Measurements from ENCODE around the gene BIRC3.
"Not testable (repeated sequence)": the region's sequence is repeated elsewhere in the genome, so short reads cannot be mapped to it uniquely, and the experiment has no call there.

Gene BIRC3

DNA sequence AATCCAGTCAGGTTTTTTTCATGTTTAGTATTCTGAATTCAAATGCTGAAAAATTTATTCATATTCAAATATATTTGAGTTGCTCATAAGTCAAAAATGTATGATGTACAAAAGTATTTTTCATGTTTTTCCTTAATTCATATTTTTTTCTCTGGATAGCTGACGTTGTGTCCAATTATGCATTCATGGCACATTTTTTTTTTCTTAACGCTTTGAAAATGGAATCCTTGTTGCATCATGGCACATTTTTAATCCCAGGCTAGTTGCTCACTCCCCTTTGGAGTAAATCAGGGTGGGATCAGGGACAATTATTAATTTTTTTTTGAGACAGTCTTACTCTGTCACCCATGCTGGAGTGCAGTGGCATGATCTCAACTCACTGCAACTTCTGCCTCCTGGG, 14.1 kb downstream of the BIRC3 start:
- no peaks in the 10 kb centered on the region for H3K9me2 ChIP-seq (ENCODE audit: low read depth, low read length)
- no peaks in the 10 kb centered on the region for H3K27me3 ChIP-seq (ENCODE audit: insufficient read depth, low read length)
- no peak overlapping the region for H3K4me2 ChIP-seq (ENCODE audit: low read length)
- no peaks in the 10 kb centered on the region for H3F3A ChIP-seq (ENCODE audit: insufficient read depth, low read length)
- no peaks in the 10 kb centered on the region; the same call in 1 of the 2 replicates for H4K20me1 ChIP-seq (ENCODE audit: insufficient read depth, low read length)
- H3K9me3 ChIP-seq (ENCODE audit: low read length) = no peaks in the 10 kb centered on the region
- no peak overlapping the region for H3K27ac ChIP-seq (ENCODE audit: low read depth, low read length, poor library complexity, severe bottlenecking)
- no peak for TF ChIP-seq EZH2 (IDR thresholded peaks at IDR 0.05; ENCODE audit: borderline replicate concordance, low read length)
- TF ChIP-seq CTCF (IDR thresholded peaks at IDR 0.05; ENCODE audit: low read length) = no peak
- H3K36me3 ChIP-seq (ENCODE audit: insufficient read depth, low read length) = peaks cover 93% of the 10 kb centered on the region
- H3K4me3 ChIP-seq (ENCODE audit: low read depth, low read length, poor library complexity, severe bottlenecking) = no peak overlapping the region
- no peak overlapping the region for H2AFZ ChIP-seq (ENCODE audit: low read length)
- H3K4me1 ChIP-seq (ENCODE audit: insufficient read depth, low read length, severe bottlenecking) = no peaks in the 10 kb centered on the region
- H3K79me2 ChIP-seq (ENCODE audit: insufficient read depth, low read length) = no peaks in the 10 kb centered on the region
- no peak overlapping the region for H3K9ac ChIP-seq (ENCODE audit: low read length)

- TF ChIP-seq CTCF (IDR thresholded peaks at IDR 0.05; ENCODE audit: low read length) (no peak), EZH2 (IDR thresholded peaks at IDR 0.05; ENCODE audit: borderline replicate concordance, low read length) (no peak)
- Histone ChIP-seq H3K36me3 (ENCODE audit: insufficient read depth, low read length) (peaks cover 92% of the 10 kb centered on the region), H4K20me1 (ENCODE audit: insufficient read depth, low read length) (no peaks in the 10 kb centered on the region; the same call in 1 of the 2 replicates), H3K4me1 (ENCODE audit: insufficient read depth, low read length, severe bottlenecking) (no peaks in the 10 kb centered on the region), H3K4me2 (ENCODE audit: low read length) (no peak overlapping the region), H3K9me3 (ENCODE audit: low read length) (no peaks in the 10 kb centered on the region), H3K9me2 (ENCODE audit: low read depth, low read length) (no peaks in the 10 kb centered on the region), H3F3A (ENCODE audit: insufficient read depth, low read length) (no peaks in the 10 kb centered on the region; the same call in 1 of the 2 replicates), H2AFZ (ENCODE audit: low read length) (no peak overlapping the region), H3K4me3 (ENCODE audit: low read depth, low read length, poor library complexity, severe bottlenecking) (no peak overlapping the region), H3K27ac (ENCODE audit: low read depth, low read length, poor library complexity, severe bottlenecking) (no peak overlapping the region), H3K79me2 (ENCODE audit: insufficient read depth, low read length) (no peaks in the 10 kb centered on the region), H3K9ac (ENCODE audit: low read length) (no peak overlapping the region), H3K27me3 (ENCODE audit: insufficient read depth, low read length) (no peaks in the 10 kb centered on the region)
Observed at GRCh38 chr11:102332611-102332994, 15.3 kb downstream of the BIRC3 start.

GRCh38 chr11:102338479-102339010, 21.3 kb downstream of the BIRC3 start:
- H3K9me2 ChIP-seq (ENCODE audit: low read depth, low read length) = no peaks in the 10 kb centered on the region
- H3K27me3 ChIP-seq (ENCODE audit: insufficient read depth, low read length) = no peaks in the 10 kb centered on the region
- H3K9me3 ChIP-seq (ENCODE audit: low read length) = no peaks in the 10 kb centered on the region
- H3K27ac ChIP-seq (ENCODE audit: low read depth, low read length, poor library complexity, severe bottlenecking) = no peak overlapping the region
- peaks cover 9% of the 10 kb centered on the region for H3K4me1 ChIP-seq (ENCODE audit: insufficient read depth, low read length, severe bottlenecking)
- H3K4me3 ChIP-seq (ENCODE audit: low read depth, low read length, poor library complexity, severe bottlenecking) = no peak overlapping the region
- H3K9ac ChIP-seq (ENCODE audit: low read length) = no peak overlapping the region
- peaks cover 46% of the 10 kb centered on the region for H3K36me3 ChIP-seq (ENCODE audit: insufficient read depth, low read length)
- TF ChIP-seq CTCF (IDR thresholded peaks at IDR 0.05; ENCODE audit: low read length) = no peak
- TF ChIP-seq EZH2 (IDR thresholded peaks at IDR 0.05; ENCODE audit: borderline replicate concordance, low read length) = no peak
- H3F3A ChIP-seq (ENCODE audit: insufficient read depth, low read length) = peaks cover 7% of the 10 kb centered on the region; the same call in 1 of the 2 replicates
- no peaks in the 10 kb centered on the region for H4K20me1 ChIP-seq (ENCODE audit: insufficient read depth, low read length)
- no peak overlapping the region for H3K4me2 ChIP-seq (ENCODE audit: low read length)
- H2AFZ ChIP-seq (ENCODE audit: low read length) = no peak overlapping the region
- H3K79me2 ChIP-seq (ENCODE audit: insufficient read depth, low read length) = no peaks in the 10 kb centered on the region

DNA sequence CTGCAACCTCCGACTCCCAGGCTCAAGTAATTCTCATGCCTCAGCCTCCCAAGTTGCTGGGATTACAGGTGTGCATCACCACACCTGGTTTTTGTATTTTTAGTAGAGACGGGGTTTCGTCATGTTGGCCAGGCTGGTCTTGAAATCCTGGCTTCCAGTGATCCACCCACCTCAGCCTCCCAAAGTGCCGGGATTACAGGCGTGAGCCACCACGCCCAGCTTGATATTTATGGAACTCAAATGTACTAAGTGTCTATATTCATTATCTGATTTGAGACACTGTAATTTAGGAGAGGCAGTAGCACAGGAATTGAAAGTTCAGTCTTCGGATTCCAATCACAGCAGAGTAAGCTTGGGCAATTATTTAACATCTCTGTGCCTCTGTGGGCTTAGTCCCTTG, 24.0 kb downstream of the BIRC3 start:
- Histone ChIP-seq H3K36me3 (ENCODE audit: insufficient read depth, low read length) (peaks cover 23% of the 10 kb centered on the region), H3K4me1 (ENCODE audit: insufficient read depth, low read length, severe bottlenecking) (peaks cover 27% of the 10 kb centered on the region)
- not testable (repeated sequence) for H3K9ac ChIP-seq (ENCODE audit: low read length); H3K9me2 ChIP-seq (ENCODE audit: low read depth, low read length); H3K9me3 ChIP-seq (ENCODE audit: low read length); H3K27ac ChIP-seq (ENCODE audit: low read depth, low read length, poor library complexity, severe bottlenecking); H3F3A ChIP-seq (ENCODE audit: insufficient read depth, low read length); H4K20me1 ChIP-seq (ENCODE audit: insufficient read depth, low read length); H3K79me2 ChIP-seq (ENCODE audit: insufficient read depth, low read length); H3K4me3 ChIP-seq (ENCODE audit: low read depth, low read length, poor library complexity, severe bottlenecking); H3K27me3 ChIP-seq (ENCODE audit: insufficient read depth, low read length); H3K4me2 ChIP-seq (ENCODE audit: low read length); H2AFZ ChIP-seq (ENCODE audit: low read length)

All from OCI-LY1 (cell line).